NCI-H2196 (cell line): ENCODE measurements around the gene MYL5.
A peak's percentile ranks its signal among the peaks of the same experiment; 100 is the strongest.
"Not testable (repeated sequence)": the region's sequence is repeated elsewhere in the genome, so short reads cannot be mapped to it uniquely, and the experiment has no call there.

Experiments used
- DNase-seq: peaks from one replicate; lab custom pipeline; 2025; ENCODE audit not compliant: unreplicated experiment; lab: John Stamatoyannopoulos, UW

Gene MYL5

GRCh38 chr4:683982-684622, 9.8 kb downstream of the MYL5 start:
- peak; percentile 68 for DNase-seq

GRCh38 chr4:684623-685327, 10.4 kb downstream of the MYL5 start:
- no peak for DNase-seq

- DNase-seq: no peak
These were observed 11.5 kb downstream of the MYL5 start for GRCh38 chr4:685679-686412.

DNA sequence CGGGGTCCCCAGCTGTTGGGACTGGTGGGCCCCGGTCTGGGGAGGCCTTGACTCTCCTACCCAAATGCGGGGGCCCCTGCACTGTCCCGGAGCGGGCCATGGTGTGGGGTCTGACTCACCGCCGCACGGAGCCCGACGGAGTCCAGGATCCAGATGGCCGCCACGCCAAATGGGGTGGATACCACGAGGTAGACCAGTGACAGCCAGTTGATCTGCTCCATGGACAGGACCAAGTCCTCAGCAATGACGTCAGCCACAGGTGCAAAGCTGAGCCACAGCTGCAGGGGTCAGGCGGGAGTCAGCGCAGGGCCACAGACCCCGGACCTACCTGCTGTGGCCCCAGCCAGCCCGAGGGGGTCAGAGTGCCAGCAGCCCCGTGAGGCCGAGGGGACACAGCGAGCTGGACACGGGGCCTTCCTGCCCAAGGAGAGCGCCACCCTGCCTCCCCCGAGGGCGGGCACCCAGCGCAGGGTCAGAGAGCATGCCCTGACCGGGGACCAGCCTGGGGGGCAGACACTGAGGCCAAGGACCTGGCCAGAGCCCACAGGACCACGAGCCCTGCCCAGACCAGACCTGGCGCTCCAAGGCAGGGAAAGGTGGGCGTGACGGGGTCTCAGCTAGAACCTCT, 12.2 kb downstream of the MYL5 start:
- DNase-seq: no peak

GRCh38 chr4:687048-687970, 13.0 kb downstream of the MYL5 start:
- no peak for DNase-seq

GRCh38 chr4:687971-688853, 13.9 kb downstream of the MYL5 start:
- DNase-seq: no peak

DNA sequence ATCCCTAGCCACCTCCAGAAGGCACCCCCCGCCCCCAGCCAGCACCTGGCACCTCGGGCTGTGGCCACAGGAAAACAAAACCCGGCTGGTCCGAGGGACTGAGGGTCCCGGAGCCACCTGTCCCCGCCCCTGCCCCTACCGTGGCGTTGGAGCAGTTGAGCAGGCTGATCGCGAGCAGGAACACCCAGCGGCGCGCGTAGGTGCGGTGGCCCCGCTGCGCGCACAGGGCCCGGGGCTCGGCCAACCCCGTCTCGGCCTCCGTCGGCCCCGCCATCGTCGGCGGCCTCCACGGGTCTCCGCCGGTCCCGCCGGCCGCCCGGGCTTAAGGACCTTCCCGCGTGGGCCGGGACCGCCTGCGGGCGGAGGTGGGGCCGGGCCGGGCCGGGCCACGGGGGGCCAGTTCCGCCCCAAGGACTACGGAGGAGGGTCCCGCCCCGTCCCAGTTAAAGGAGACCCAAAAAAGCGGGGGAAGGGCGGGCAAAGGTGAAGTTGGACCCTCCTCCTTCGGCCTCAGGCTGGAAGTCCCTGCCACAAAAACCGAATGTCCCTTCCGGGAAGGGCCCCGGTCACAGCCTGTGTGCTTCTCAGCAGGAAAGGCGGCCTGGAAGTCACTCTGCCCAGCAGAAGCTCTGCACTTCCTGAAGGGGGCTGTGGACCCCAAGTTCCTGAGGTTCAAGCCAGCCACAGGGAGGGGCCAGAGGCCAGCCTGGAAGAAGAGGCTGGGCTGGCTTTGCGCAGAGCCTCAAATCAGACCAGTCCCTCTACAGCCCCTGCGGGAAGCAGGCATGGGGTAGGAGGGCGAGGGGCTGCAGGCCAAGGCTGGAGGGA, 14.7 kb downstream of the MYL5 start, which contains the start of gene SLC49A3:
TSS of gene SLC49A3 (minus strand) at position 298 of the 828 bp plus-strand sequence. CDS start at position 274, 24 bp downstream.
- DNase-seq: no peak

GRCh38 chr4:689723-690122, 15.4 kb downstream of the MYL5 start:
- no peak for DNase-seq

GRCh38 chr4:692771-693554, 18.6 kb downstream of the MYL5 start:
- no peak for DNase-seq

DNA sequence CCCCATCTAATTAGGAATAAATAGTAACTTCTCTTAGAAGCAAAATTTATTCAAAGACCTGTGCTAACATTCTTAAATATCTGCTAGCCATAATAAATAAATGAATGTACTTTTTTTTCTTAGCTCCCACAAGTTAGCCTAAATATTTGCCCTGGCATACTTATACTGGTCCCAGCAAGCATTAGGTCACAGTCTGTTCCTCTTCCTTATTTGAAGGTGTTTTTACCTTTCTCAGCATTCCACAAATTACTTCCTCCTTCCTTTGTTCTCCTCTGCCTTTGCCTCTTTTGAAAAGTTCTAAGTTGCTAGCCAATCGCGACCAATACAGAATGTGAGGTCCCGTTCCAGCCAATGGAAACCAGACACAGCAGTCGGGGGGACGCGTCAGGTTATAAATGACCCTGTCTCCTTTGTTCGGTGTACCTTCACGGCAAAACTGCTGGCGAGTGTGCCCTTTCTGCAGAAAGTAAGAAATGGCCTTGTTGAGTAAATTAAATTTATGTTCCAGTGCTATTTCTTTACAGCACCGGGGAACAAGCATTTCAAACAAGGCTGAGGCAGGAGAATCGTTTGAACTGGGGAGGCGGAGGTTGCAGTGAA, 20.1 kb downstream of the MYL5 start:
- not testable (repeated sequence) for DNase-seq

DNA sequence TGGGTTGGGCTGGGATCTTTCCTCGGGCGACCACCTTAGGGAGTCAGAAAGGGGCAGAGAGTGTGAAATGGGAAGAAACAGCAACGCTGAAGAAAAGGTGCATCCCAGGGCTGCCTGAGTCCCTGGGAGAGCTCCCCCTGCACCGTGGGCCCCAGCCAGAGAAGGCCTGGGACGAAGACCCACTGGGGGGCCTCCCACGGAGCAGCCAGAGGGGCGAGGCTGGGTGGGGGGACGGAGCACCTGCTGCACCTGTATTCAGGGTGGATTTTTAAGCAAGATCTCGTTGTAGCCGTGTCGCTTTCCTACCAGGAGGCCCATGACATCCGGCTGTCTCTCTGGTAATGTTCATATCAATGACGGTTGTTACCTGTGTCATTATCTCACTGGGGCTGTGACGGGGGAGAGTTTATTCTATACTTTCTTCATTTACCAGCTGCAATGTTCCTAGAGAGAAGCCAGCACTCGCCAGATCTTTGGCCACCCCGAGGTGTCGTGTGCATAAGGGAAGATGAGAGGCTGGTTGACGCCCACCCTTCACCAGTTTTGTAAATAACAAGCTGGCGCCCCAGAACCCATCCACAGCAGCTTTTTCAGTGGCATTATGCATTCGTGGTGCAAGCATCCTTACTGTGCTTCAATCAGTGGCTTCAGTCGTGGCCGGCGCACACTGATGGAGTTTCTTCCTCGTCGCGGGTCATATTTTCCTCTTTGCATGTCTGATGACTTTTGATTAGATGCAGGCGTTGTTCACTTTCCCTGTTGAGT, 25.7 kb downstream of the MYL5 start:
- DNase-seq: no peak

DNA sequence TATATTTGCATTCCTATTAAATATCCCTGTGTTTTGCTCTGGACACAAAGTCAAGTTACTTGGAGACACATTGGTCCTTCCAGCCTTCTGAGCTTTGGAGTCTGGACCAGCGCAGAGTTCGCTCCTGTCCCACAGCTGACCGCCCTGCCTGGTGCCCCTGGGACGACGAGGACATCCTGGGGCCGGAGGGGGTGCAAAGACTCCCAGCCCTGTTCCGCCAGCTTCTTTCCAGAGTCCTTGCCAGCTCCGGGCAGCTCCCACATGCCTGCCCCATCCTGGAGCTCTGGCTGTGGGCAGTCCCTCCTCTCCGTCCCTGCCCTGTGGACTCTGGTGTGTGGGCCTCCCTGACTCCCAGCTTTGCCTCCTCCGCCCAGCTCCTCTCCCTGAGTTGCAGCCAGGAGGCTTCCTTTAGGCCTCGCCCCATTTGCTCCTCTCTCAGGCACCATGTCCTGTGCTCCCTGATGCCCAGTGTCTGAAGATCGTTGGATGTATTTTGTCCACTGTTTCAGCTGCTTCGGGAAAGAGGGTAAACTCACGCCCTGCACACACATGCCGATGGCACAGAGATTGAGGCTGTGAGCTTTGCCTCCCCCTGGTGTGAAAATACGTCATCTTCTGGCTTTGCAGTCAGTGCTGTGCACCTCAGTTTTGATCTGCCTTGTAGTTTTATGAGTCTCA, 26.4 kb downstream of the MYL5 start:
- DNase-seq: no peak

DNA sequence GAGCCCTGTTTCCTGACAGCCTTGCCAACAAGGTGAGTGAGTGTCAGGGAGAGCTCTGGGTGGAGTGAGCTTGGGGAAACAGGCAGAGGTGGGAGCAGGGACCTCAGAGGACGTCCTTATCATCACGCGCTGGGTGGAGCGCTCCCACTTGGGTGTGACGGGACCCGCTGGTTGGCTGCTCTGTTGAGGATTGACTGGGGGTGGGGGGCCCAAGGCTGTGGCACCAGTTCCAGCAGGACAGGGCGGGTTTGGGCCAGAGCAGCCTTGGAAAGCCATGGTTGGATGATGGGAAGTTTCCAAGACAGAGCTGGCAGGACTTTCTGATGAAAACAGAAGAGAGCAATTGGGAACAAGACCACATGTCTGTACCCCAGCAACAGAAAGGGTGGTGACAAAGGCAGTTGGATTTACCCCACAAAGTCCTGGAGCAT, 28.3 kb downstream of the MYL5 start:
- no peak for DNase-seq

GRCh38 chr4:703336-704197, 29.2 kb downstream of the MYL5 start:
- no peak for DNase-seq

DNA sequence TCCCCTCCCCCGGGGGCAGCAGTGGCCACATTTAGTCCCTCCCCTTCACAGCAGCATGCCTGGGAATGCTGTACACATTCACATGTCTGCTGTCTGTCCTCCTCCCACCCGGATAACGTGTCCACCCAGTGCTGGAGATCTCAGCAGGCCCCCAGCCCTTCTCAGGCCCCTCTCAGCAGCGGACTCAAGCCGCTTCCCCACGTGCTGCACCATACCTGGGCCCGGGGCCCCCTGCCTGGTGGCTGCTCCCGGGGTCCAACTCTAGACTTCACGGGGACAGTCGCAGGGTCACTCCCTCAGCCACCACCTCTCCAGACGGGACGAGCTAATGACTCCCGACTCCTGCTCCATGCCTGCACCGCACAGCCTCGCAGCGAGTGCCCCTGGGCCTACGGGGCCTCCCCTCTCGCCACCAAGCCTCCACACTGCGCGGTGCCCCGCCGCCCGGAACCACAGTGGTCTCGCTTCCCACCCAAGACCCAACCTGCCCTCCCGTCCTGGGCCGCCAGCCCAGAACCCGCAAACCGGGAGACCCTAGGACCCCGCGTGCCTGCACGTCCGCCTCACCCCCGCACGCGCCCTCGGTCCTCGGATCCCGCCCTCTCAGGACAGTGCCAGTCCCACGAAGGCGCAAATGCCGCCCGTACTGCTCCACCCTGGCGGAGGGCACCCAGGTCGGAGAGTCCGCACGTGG, 30.0 kb downstream of the MYL5 start:
- DNase-seq: no peak
